Neuron (in vitro differentiated cells): Measurements from ENCODE around the gene HOXB2.

Experiments used
- H2AFZ ChIP-seq: one replicate; pipeline ENCODE4 v1.6.1; 2013; ENCODE audit warnings: low read depth, mild to moderate bottlenecking, inconsistent platforms, low read length, moderate library complexity
- H3K27me3 ChIP-seq: one replicate; pipeline ENCODE4 v1.6.1; 2013; ENCODE audit warnings: low read length; ENCODE audit not compliant: insufficient read depth
- H3K36me3 ChIP-seq: one replicate; pipeline ENCODE4 v1.6.1; 2013; ENCODE audit warnings: low read length; ENCODE audit not compliant: insufficient read depth
- H3K4me1 ChIP-seq: one replicate; pipeline ENCODE4 v1.6.1; 2013; ENCODE audit warnings: low read length; ENCODE audit not compliant: insufficient read depth
- H3K4me3 ChIP-seq: 2 replicates; pipeline ENCODE4 v1.5.1; 2013; ENCODE audit warnings: mild to moderate bottlenecking, low read length, moderate library complexity
- H3K9me3 ChIP-seq: one replicate; pipeline ENCODE4 v1.6.1; 2013; ENCODE audit warnings: low read length

The HOXB2 gene

GRCh38 chr17:48549914-48550501 is 5.1 kb upstream of the HOXB2 start:
- H3K27me3 ChIP-seq: peaks cover 70% of the 10 kb centered on the region
- H3K4me3 ChIP-seq: no peak overlapping the region
- no peaks in the 10 kb centered on the region for H3K9me3 ChIP-seq
- no peaks in the 10 kb centered on the region for H3K4me1 ChIP-seq
- H3K36me3 ChIP-seq: no peaks in the 10 kb centered on the region
- no peak overlapping the region for H2AFZ ChIP-seq

GRCh38 chr17:48549281-48549630 is 4.3 kb upstream of the HOXB2 start:
- Histone ChIP-seq H3K27me3 (peaks cover 64% of the 10 kb centered on the region), H3K4me1 (no peaks in the 10 kb centered on the region), H3K4me3 (no peak overlapping the region)

GRCh38 chr17:48548523-48549280 is 3.8 kb upstream of the HOXB2 start:
- H2AFZ ChIP-seq: no peak overlapping the region
- H3K4me3 ChIP-seq: no peak overlapping the region
- H3K9me3 ChIP-seq: no peaks in the 10 kb centered on the region
- no peaks in the 10 kb centered on the region for H3K36me3 ChIP-seq
- peaks cover 64% of the 10 kb centered on the region for H3K27me3 ChIP-seq
- no peaks in the 10 kb centered on the region for H3K4me1 ChIP-seq

More at GRCh38 chr17:48549281-48549630, 4.3 kb upstream of the HOXB2 start:
- Histone ChIP-seq H2AFZ (no peak overlapping the region), H3K9me3 (no peaks in the 10 kb centered on the region), H3K36me3 (no peaks in the 10 kb centered on the region)

GRCh38 chr17:48547808-48548522 is 3.1 kb upstream of the HOXB2 start:
- no peaks in the 10 kb centered on the region for H3K9me3 ChIP-seq
- H3K27me3 ChIP-seq: peaks cover 63% of the 10 kb centered on the region
- peak overlapping the region; percentile 7 for H3K4me3 ChIP-seq
- no peaks in the 10 kb centered on the region for H3K4me1 ChIP-seq
- H2AFZ ChIP-seq: no peak overlapping the region
- H3K36me3 ChIP-seq: no peaks in the 10 kb centered on the region

- peaks cover 66% of the 10 kb centered on the region for H3K27me3 ChIP-seq
- H3K4me3 ChIP-seq: peak overlapping the region; percentile 7
Measured at GRCh38 chr17:48546924-48547807, 2.3 kb upstream of the HOXB2 start.

GRCh38 chr17:48546137-48546923 is 1.4 kb upstream of the HOXB2 start:
- H3K4me1 ChIP-seq: no peaks in the 10 kb centered on the region
- no peak overlapping the region for H2AFZ ChIP-seq
- H3K36me3 ChIP-seq: no peaks in the 10 kb centered on the region
- peaks cover 71% of the 10 kb centered on the region for H3K27me3 ChIP-seq
- H3K9me3 ChIP-seq: no peaks in the 10 kb centered on the region
- peak overlapping the region; percentile 7 for H3K4me3 ChIP-seq

More at GRCh38 chr17:48546924-48547807, 2.3 kb upstream of the HOXB2 start:
- H3K36me3 ChIP-seq: no peaks in the 10 kb centered on the region
- H2AFZ ChIP-seq: no peak overlapping the region
- no peaks in the 10 kb centered on the region for H3K4me1 ChIP-seq
- H3K9me3 ChIP-seq: no peaks in the 10 kb centered on the region

GRCh38 chr17:48545539-48545938 is 630 bp upstream of the HOXB2 start:
- no peaks in the 10 kb centered on the region for H3K4me1 ChIP-seq
- no peak overlapping the region for H3K4me3 ChIP-seq
- H3K36me3 ChIP-seq: no peaks in the 10 kb centered on the region
- H2AFZ ChIP-seq: no peak overlapping the region
- H3K27me3 ChIP-seq: peaks cover 77% of the 10 kb centered on the region
- H3K9me3 ChIP-seq: no peaks in the 10 kb centered on the region

GRCh38 chr17:48544349-48545021 is 424 bp downstream of the HOXB2 start:
- peaks cover 81% of the 10 kb centered on the region for H3K27me3 ChIP-seq
- H3K4me3 ChIP-seq: peak overlapping the region; percentile 46
- H2AFZ ChIP-seq: no peak overlapping the region
- H3K4me1 ChIP-seq: no peaks in the 10 kb centered on the region
- H3K36me3 ChIP-seq: no peaks in the 10 kb centered on the region
- no peaks in the 10 kb centered on the region for H3K9me3 ChIP-seq

- Histone ChIP-seq H3K27me3 (peaks cover 85% of the 10 kb centered on the region), H3K36me3 (no peaks in the 10 kb centered on the region), H3K4me3 (peak overlapping the region; percentile 46), H3K9me3 (no peaks in the 10 kb centered on the region), H3K4me1 (no peaks in the 10 kb centered on the region), H2AFZ (no peak overlapping the region)
Measured at GRCh38 chr17:48543854-48544348, 1.0 kb downstream of the HOXB2 start.

GRCh38 chr17:48543107-48543853 is 1.6 kb downstream of the HOXB2 start:
- H3K4me3 ChIP-seq: peak overlapping the region; percentile 46
- peaks cover 81% of the 10 kb centered on the region for H3K27me3 ChIP-seq
- no peaks in the 10 kb centered on the region for H3K36me3 ChIP-seq
- peak overlapping the region; percentile 85 for H2AFZ ChIP-seq
- H3K9me3 ChIP-seq: no peaks in the 10 kb centered on the region
- H3K4me1 ChIP-seq: no peaks in the 10 kb centered on the region

- Histone ChIP-seq H2AFZ (peak overlapping the region; percentile 85), H3K36me3 (no peaks in the 10 kb centered on the region), H3K27me3 (peaks cover 76% of the 10 kb centered on the region), H3K4me1 (no peaks in the 10 kb centered on the region), H3K9me3 (no peaks in the 10 kb centered on the region), H3K4me3 (peak overlapping the region; percentile 46)
Measured at GRCh38 chr17:48542698-48543106, 2.2 kb downstream of the HOXB2 start.
